Fibroblast of skin of abdomen (primary cell): Measurements from ENCODE around the gene HBP1.
A peak's percentile ranks its signal among the peaks of the same experiment; 100 is the strongest.
"Not testable (repeated sequence)": the region's sequence is repeated elsewhere in the genome, so short reads cannot be mapped to it uniquely, and the experiment has no call there.

ENCODE experiments used
- DNase-seq: peaks from one replicate; pipeline ENCODE4 v3.0.0-alpha.2; 2013

HBP1 gene

GRCh38 chr7:107230334-107230733 is 61.5 kb downstream of the HBP1 start:
- DNase-seq = peak; percentile 33

GRCh38 chr7:107232568-107233090 is 63.8 kb downstream of the HBP1 start:
- DNase-seq = peak; percentile 77

DNA sequence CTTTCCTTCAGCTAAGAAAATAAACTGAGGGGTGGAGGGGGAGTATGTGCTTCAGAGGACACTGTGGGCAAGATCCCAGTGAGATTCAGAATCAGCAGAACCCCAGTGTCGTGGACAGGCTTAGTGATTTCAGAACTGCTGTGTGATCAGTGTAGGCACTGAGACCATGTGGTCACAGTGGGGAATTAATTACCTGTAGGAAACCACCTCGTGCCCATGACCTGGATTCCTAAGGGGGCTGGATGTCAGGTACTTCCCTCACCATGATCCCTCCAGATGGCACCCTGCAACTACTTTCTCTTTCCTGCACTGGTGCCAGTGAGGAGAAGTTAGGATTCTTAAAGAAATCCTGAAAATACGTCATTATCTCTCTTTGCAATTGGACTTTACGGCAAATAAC is 64.4 kb downstream of the HBP1 start:
- no peak for DNase-seq

DNA sequence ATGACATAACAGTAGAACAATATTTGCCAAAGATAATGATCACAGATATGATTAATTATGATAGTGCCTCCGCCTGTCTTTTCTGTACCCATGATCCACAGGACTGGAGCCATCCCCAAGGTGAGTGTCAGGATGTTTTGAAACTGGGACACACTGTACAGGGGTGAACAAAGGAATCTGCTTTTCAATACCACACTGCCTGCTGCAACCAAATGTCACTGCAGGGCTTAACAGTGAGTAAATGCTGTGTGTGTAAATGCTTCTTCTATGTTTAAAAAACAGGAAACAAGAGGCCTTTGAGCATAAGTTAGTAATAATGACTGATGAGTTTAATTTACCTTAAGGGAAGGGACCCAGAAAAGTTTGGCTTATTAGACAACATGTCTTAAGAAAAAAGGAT is 65.2 kb downstream of the HBP1 start:
- no peak for DNase-seq

DNA sequence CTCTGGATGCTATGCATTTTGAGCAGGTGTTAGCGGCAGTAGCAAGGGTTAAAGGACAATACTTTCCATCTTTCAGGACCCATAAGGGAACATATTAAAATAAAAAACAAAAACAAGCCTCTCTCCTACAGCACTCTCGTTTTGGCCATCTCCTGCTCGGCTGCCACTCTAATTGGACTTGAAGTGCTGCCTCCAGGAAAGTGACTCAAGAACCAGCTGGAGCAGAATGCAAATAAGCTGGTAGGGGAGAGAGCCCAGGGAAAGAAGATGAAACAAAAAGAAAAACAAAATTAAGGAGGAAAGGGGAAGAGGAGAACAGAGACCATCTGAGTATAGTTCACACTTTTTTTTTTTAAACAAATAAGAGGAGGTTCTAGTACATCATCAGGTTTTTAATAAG is 65.6 kb downstream of the HBP1 start:
- DNase-seq = no peak

GRCh38 chr7:107236862-107237261 is 68.1 kb downstream of the HBP1 start:
- peak; percentile 60 for DNase-seq

GRCh38 chr7:107237451-107237850 is 68.6 kb downstream of the HBP1 start:
- no peak for DNase-seq

GRCh38 chr7:107242267-107242666 is 73.5 kb downstream of the HBP1 start:
- DNase-seq = no peak

DNA sequence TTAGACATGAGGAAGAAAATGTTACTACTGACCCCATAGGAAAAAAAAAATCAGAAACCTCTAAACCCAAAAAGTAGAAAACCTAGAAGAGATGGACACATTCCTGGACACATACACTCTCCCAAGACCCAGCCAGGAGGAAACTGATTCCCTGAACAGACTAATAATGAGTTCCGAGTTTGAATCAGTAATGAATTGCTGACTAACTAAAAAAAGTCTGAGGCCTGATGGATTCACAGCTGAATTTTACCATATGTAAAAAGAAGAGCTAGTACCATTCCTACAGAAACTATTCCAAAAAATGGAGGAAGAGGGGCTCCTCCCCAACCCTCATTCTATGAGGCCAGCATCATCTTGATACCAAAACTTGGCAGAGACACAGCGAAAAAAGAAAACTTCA is 75.8 kb downstream of the HBP1 start:
- DNase-seq = no peak

DNA sequence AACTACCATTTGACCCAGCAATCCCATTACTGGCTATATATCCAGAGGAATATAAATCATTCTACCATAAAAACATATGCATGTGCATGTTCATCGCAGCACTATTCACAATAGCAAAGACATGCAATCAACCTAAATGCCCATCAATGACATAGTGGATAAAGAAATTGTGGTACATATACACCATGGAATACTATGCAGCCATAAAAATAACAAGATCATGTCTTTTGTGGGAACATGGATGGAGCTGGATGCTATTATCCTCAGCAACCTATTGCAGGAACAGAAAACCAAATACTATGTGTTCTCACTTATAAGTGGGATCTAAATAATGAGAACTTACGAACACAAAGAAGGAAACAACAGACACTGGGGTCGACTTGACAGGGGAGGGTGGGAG is 78.0 kb downstream of the HBP1 start:
- not testable (repeated sequence) for DNase-seq

GRCh38 chr7:107248551-107249316 is 79.9 kb downstream of the HBP1 start:
- peak; percentile 56 for DNase-seq

GRCh38 chr7:107251963-107252362 is 83.2 kb downstream of the HBP1 start:
- DNase-seq = no peak
